Frontal cortex (tissue), 3 donors: Measurements from ENCODE around the gene LOC128125822.
"Not testable (repeated sequence)": the region's sequence is repeated elsewhere in the genome, so short reads cannot be mapped to it uniquely, and the experiment has no call there.

Source experiments
- DNase-seq, 2 donors: peaks; one replicate each; pipeline ENCODE4 v3.0.0; 2012; ENCODE audit warnings: low spot score in 2 of 2
- FAIRE-seq: peaks from 2 replicates; lab custom pipeline; 2012; peaks lifted over from hg19 to GRCh38; lab: Jason Lieb, UNC
- donor health status: control.
- donor health status: control.
- donor health status: control.

The LOC128125822 gene

DNA sequence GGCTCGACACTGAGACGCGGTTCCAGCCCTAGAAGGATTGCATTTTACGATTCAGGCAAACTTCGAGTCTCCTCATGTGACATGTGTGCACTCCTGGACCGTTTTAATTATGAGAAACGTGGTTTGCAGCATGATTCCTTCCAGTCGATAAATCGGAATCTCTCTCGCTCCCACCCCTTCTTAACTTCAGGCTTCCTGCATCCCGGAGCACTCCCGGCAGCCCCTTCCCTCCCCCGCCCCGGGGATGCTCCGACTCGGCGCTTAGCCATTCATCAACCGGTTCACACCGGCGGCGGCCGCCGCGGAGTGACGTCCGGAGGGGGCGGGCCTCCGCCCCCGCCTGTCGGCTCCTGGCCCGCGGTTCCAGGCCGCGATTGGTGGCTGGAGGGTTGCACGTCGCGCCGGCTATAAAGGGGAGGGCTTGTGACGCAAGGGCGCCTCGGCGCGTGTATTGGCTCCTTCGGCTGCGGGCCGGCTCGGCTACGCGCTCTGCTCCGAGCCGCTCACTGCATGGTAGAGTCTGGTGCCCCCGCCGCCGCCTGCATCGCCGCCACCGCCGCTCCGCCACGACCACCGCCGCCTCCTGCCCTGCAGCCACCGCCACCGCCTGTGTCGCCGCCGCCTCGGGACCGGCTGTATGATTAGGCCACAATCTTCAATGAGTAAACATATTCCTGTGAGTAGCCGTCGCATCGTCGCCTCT, at the start of gene LOC128125822, which contains the start of gene PTP4A1:
LOC128125822 (plus strand) TSS at position 437 of the 703 bp plus-strand sequence.
PTP4A1 (plus strand) TSS at position 437 of the 703 bp plus-strand sequence. CDS start 4,401 bp downstream, outside the sequence.
- FAIRE-seq = no peak

DNA sequence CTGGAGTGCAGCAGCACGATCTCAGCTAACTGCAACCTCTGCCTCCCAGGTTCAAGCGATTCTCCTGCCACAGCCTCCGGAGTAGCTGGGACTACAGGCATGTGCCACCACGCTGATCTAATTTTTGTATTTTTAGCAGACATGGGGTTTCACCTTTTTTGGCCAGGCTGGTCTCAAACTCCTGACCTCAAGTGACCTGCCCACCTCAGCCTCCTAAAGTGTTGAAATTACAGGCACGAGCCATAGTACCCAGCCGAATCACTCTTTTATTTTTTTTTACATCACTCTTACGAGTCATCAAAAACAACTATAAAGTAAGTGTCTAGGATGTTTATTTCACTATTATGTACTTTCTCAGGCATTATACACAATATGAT, 49.4 kb upstream of the LOC128125822 start:
- not testable (repeated sequence) for DNase-seq, FAIRE-seq

More for the DNA sequence above, at the start of gene LOC128125822, which contains the start of gene PTP4A1:
- DNase-seq = peak; percentile 93

DNA sequence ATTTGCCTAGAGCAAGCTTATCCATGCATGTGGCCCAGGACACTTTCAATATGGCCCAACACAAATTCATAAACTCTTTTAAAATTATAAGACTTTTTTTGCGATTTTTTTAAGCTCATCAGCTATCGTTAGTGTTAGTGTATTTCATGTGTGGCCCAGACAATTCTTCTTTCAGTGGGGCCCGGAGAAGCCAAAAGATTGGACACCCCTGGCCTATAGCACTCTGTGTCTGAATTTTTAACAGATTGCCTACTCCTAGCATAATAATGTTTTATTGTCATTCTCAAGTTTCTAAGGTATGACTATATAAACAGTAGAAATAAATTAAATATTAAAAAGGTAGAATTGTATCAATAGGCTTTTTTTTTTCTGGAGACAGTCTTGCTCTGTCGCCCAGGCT, 48.6 kb upstream of the LOC128125822 start:
- DNase-seq = no peak
- FAIRE-seq = no peak

DNA sequence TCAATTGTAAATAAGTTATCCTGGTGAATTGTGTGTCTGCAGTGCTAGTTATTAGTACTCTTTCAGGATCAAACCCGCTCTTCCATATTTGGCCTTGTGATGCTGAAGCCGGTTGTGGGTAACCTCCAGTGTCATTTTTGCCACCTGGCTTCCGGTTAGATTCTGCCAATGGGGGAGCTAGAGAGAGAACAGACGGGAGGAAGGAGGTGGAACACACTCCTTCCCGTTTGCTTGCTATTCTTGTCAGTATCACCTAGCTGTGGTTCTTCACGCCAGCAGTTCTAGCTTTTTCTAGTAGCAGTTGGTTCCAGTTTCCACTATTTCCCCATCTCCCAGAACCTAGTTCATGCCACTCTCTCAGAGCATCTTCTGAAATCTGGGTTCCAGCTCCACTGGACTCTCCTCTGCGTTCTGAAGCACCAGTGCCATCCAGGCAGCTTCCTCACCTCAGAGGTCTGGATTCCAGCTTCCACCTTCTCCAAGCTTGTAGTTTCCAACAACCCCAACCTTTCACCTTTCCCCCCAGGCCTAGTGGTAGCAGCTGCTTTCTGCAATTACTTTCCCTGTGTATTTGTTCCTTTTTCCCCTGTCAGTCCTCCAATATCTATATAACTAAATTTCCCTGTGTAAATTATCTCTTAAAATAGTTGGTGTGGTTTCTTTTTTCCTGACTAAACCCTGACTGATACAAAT, 46.9 kb upstream of the LOC128125822 start:
- DNase-seq (no peak), FAIRE-seq (no peak)

DNA sequence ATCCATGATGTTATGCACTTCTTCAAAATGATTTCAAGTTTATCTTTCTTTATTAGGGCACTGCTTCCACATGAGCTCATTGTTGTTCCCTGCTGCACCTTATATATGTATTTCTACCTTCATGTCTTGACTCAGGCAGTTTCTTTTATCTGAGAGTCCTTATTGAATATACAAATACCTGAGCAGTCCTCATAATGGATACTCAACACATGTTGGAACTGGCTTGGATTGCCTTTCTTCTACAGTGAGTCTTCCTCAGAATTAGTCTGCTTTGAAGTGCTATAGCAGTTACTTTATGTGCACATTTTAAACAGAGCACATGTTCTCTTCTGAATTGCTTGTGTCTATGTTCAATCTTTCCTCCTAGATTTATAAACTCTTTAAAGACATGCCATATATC, 45.3 kb upstream of the LOC128125822 start:
- FAIRE-seq = no peak
- no peak for DNase-seq

DNA sequence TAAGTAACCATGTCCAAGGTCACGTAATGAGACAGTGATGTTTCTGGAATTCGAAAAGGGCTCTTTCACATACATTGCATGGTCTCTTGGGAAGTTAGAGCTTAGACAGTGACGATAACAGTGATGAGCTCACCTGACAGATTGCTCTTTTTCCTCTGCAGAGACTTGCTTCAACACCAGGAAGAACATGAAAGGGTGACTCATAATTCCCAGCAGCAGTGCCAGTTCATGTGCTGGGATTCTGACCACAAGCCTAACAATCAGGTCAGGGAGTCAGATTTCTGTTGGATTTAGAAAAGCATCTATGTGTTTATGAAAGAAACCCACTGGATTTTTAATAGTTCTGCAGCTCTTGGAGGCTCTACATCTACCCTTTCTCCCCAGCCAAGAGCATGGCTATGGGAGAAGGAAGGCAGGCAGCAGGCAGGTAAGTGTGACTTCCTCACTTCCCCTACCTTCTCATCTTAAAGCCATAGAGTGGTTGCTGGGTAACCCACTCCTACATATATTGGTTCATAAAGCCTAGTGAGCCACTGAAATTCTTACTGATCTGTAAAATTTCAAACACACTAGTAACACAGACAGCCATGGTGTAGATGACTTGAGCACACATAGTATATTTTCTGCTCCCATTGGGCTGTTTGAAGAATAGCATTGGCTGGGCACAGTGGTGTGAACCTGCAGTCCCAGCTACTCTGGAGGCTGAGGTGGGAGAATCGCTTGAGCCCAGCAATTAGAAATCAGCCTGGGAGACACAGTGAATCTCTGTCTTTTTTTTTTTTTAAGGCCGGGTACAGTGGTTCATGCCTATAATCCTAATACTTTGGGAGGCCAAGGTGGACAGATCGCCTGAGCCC, 44.4 kb upstream of the LOC128125822 start:
- FAIRE-seq (no peak), DNase-seq (no peak)

DNA sequence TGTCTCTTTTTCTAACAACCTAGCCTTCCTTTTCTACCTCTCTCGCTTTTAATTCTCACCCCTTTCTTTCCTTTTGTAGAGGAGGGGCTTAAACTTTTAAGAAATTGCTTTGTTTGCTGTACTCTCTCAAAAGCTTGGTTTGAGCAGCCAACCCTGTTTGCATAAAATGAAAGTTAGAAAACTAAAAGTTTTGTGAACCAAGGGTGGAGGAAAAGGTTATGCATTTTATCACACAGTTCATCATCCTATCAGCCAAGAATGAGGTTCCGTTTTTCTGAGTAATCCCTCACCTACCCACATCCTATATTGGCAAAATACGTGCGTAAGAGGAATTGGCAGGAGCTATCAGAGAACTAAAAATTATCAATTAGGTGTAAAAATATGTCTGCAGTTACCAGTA, 42.8 kb upstream of the LOC128125822 start:
- DNase-seq (no peak), FAIRE-seq (no peak)

DNA sequence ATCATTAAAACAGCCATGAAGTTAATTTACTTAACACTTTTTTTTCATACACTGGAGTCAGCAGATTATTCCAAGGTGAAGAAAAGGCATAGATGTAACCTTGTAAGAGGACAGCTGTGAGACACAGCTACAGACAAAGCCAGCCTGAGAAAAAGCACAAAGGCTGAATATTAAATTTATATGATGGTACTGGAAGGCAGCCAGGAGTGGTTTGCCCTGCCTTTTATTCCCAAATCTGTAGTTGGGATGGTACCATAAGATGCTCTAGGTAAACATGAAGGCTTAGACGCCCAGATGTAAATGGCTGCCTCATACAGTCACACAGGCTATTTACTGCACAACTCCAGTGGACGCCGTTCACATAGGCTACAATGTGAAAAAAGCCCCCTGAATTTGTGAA, 42.1 kb upstream of the LOC128125822 start:
- FAIRE-seq (no peak), DNase-seq (no peak)

DNA sequence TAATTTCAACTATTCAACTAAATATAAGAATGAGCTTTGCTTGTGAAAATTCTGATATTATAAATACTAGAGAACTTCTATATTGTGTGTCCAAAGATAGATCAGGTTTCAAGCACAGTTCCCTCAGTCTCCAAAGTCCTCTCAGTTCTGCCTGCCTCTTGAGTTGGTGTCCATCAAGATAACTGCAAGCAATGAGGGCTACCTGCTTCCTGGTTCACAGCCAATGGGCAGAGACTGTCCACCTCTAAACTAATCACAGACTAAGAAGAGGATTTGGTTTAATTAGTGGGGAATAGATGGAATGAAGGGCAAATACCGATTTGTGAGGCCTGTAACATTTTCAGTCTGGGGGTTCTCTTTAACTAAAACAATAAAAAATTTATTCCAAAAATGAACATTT, 41.3 kb upstream of the LOC128125822 start:
- FAIRE-seq (no peak), DNase-seq (no peak)

DNA sequence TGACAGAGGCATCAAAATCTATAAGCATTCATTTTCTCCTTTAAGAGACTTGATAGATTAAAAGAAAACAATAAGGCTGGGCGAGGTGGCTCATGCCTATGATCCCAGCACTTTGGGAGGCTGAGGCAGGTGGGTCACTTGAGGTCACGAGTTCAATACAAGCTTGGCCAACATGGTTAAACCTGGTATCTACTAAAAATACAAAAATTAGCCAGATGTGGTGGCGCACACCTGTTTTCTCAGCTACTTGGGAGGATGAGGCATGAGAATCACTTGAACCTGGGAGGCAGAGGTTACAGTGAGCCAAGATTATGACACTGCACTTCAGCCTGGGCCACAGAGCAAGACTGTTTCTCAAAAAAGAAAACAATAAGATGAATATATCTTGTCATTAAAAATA, 39.3 kb upstream of the LOC128125822 start:
- DNase-seq (no peak), FAIRE-seq (no peak)

DNA sequence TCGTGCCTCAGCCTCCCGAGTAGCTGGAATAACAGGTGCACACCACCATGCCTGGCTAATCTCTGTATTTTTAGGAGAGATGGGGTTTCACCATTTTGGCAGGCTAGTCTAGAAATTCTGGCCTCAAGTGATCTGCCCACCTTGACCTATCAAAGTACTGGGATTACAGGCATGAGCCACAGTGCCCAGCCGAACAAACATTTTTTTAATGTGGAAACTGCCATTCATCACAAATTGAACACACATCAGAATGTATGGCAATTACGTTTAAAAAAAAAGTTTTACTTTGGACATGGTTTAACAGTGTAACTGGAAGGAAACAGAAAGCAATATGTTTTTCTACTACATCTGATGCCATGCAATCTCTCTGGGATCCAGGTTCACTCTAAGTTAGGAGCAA, 38.3 kb upstream of the LOC128125822 start:
- no peak for FAIRE-seq
- DNase-seq = no peak

DNA sequence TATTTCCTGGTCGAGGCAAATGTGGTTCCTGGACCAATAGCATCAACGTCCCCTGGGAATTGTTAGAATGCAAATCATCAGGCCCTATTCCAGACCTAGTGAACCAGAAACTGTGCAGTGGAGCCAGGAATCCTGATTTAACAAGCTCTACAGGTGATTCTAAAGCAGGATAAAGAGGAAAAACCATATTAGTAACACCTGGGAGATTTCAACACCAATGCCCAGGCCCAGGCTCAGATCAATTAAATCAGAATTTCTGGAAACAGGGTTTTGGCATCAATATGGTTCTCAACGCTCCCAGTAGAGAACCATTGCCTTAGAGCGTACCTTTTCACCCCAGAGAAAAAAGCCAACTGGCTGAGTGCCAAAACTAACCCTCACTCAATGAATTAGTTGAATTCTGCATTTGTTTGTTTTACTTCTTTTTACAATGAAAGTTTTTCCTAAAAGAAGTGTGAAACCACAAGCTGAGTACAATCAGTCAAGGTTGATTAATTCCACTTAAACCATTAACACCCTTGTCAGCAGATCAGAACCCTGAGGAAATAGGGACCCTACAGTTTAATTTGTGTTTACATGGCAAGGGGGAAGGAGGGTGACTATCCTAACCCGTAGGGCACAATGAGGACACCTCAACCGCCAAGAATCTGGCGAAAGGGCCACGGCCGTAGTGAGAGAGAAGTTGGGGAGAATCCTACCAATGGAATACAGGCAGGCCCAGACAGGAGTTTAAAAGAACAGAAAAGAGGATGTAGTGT, 34.9 kb upstream of the LOC128125822 start:
- FAIRE-seq = no peak

DNA sequence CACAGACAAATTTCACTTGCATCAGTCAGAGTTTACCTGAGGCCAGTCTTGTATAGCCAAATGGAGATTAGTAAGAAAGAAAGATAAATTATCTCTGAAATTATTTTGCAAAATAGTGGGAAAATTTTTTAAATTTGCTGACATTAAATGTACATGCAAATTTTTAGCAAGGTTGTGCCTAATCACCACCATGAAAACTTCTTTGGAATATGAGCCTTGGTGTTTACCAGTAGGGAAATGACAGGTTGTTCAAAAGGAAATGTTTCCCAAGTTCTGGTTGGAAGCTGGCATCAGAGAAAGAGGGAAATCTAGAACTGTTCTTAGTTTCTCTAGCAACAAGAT, 34.4 kb upstream of the LOC128125822 start:
- DNase-seq = no peak
- no peak for FAIRE-seq

More for the DNA sequence above, 34.9 kb upstream of the LOC128125822 start:
- no peak for DNase-seq

DNA sequence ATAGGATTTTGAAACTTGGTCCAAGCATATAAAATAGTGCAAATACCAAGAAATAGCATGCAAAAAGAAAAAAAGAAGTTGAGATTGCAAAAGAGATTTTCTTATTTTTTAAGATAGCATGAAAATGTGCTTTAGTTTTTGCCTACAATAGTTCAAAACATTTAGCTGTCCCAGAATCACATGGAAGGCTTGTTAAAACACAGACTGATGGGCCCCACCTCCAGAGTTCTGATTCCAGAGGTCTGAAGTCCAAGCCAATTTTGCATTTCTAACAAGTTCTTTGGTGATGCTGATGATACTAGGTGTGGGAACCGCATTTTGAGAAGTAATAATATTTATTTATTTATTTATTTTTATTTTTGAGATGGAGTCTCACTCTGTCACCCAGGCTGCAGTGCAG, 33.7 kb upstream of the LOC128125822 start:
- no peak for DNase-seq
- FAIRE-seq = no peak

DNA sequence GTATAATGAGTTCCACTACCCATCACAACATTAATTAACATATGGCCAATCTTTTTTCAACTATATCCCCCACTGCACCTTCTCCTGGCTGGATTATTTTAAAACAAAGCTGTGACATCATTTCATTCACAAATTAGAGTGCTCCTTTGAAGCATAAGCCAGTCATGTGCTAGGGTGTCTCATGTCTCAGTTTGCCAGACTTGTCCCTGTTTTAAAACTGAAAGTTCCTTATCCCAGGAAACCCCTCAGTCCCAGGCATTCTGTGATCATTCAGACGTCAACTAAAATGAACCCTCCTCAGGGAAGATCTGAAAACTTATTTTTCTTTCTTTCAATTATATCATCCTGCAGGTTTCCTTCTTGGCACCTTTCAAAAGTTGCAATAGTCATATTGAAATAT, 29.3 kb upstream of the LOC128125822 start:
- FAIRE-seq (no peak), DNase-seq (no peak)

DNA sequence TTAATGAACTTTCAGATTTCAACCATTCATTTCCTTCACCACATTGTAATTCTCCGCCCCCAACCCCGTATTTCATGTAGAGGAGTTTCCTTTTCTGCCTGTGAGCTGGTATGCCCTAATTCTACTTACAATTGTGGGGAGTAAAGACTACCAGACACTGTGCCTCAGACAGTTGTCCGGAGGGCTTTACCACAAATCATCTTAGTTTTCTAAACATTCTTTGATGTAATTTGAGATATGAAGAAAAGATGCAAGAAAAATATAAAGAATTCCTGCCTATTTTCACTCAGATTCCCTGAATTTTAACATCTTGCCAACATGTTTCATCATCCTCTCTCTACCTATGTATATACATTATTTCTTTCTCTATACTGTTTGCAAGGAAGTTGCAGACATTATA, 28.3 kb upstream of the LOC128125822 start:
- DNase-seq (no peak), FAIRE-seq (no peak)

DNA sequence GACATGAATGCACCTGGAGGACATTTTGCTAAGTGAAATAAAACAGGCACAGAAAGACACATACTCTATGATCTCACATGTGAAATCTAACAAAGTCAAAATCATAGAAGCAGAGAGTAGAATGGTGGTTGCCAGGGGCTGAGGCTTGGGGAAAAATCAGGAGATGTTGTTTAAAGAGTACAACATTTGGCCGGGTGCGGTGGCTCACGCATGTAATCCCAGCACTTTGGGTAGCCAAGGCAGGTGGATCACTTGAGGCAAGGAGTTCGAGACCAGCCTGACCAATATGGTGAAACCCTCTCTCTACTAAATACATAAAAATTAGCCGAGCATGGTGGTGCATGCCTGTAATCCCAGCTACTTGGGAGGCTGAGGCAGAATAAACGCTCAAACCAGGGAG, 26.0 kb upstream of the LOC128125822 start:
- FAIRE-seq (no peak), DNase-seq (no peak)

DNA sequence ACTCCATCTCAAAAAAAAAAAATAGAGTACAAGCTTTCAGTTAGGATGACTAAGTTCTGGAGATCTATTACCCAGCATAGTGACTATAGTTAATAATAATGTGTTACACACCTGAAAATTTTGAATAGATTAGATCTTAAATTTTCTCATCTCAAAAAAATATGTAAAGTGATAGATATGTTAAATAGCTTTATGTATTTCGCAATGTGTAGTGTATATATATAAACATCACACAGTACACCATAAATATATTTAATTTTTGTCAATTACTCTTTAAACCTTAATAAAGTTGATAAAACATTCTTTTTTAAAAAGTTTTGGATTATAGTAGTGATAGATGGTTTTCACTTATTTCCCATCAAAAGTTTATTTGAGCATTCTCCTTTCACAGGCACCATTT, 25.6 kb upstream of the LOC128125822 start:
- no peak for FAIRE-seq
- no peak for DNase-seq

DNA sequence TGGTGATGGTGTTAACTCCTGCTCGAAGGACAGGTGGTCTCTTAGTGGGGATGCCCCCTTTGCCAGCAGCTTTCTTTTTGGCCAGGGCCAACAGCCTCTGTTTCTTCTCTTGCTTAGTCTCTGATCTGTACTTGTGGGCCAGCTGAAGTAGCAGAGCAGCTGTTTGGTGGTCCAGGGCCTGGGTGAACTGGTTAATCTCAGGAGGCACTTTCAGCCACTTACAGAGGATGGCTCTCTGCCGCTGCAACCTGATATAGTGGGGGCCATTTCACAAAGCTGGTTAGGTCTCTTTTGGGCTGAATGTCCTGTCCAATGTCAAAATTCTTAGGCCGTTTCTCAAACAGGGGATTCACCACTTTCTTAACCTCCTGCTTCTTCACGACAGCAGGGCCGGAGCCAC, 23.2 kb upstream of the LOC128125822 start:
- DNase-seq (no peak), FAIRE-seq (no peak)

DNA sequence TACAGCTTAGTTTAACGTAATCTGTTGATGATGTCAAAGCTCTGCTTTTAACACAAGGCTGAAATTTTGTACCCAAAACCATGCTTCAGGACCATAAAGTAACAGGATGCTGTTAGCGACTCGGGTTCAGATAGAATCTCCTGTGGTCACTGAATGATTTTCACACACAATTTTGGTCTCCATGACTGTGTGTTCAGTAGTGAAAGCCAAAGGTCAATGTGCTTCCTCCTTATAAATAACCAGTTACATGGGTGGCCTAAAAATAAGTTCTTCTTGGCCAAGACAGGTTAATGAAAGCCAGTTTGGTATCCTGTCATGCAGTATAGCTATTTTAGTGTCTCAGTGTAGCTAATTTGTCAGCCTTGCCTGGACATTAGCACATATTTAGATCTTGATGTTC, 19.1 kb upstream of the LOC128125822 start:
- no peak for FAIRE-seq
- DNase-seq = no peak
